OCI-LY1 (cell line): ENCODE measurements around the gene TARBP2.

Experiments used
- H2AFZ ChIP-seq: fragments of 200-600 bp; sonication (generic), shearing (Covaris generic); 2 replicates; pipeline ENCODE4 v1.6.0; 2014; ENCODE audit warnings: antibody characterized with exemption, mild to moderate bottlenecking, low read length
- H3F3A ChIP-seq: fragments of 200-600 bp; sonication (generic), shearing (Covaris generic); 2 replicates; pipeline ENCODE4 v1.6.0; 2014; ENCODE audit warnings: mild to moderate bottlenecking, antibody characterized with exemption, low read length, moderate library complexity; ENCODE audit not compliant: insufficient read depth
- H3K27ac ChIP-seq: fragments of 200-600 bp; sonication (generic); 2 replicates; pipeline ENCODE4 v1.5.1; 2014; ENCODE audit warnings: low read length, mixed run types, mild to moderate bottlenecking, low read depth; ENCODE audit not compliant: poor library complexity, severe bottlenecking
- H3K27me3 ChIP-seq: fragments of 200-600 bp; sonication (generic); 2 replicates; pipeline ENCODE4 v1.6.0; 2014; ENCODE audit warnings: antibody characterized with exemption, mild to moderate bottlenecking, low read length, moderate library complexity; ENCODE audit not compliant: insufficient read depth
- H3K36me3 ChIP-seq: fragments of 200-600 bp; sonication (generic); 2 replicates; pipeline ENCODE4 v1.6.1; 2014; ENCODE audit warnings: mild to moderate bottlenecking, antibody characterized with exemption, low read length, moderate library complexity, mixed read lengths; ENCODE audit not compliant: insufficient read depth
- H3K4me1 ChIP-seq: fragments of 200-600 bp; sonication (generic); 2 replicates; pipeline ENCODE4 v1.5.1; 2014; ENCODE audit warnings: mild to moderate bottlenecking, low read length, moderate library complexity; ENCODE audit not compliant: insufficient read depth, severe bottlenecking
- H3K4me2 ChIP-seq: fragments of 200-600 bp; sonication (generic), shearing (Covaris generic); 2 replicates; pipeline ENCODE4 v1.6.1; 2014; ENCODE audit warnings: low read length
- H3K4me3 ChIP-seq: fragments of 200-600 bp; sonication (generic); 2 replicates; pipeline ENCODE4 v1.5.1; 2014; ENCODE audit warnings: low read length, low read depth, mild to moderate bottlenecking, mixed read lengths; ENCODE audit not compliant: poor library complexity, severe bottlenecking
- H3K79me2 ChIP-seq: fragments of 200-600 bp; shearing (Covaris generic); 2 replicates; pipeline ENCODE4 v1.6.1; 2016; ENCODE audit warnings: mixed run types, low read length, mixed read lengths; ENCODE audit not compliant: insufficient read depth
- H3K9ac ChIP-seq: fragments of 200-600 bp; sonication (generic), shearing (Covaris generic); 2 replicates; pipeline ENCODE4 v1.6.1; 2014; ENCODE audit warnings: mild to moderate bottlenecking, low read length, mixed read lengths
- H3K9me2 ChIP-seq: fragments of 200-600 bp; sonication (generic), shearing (Covaris generic); 2 replicates; pipeline ENCODE4 v1.6.1; 2014; ENCODE audit warnings: low read depth, mild to moderate bottlenecking, low read length, mixed read lengths
- H3K9me3 ChIP-seq: fragments of 200-600 bp; shearing (Covaris generic); 2 replicates; pipeline ENCODE4 v1.6.1; 2014; ENCODE audit warnings: low read length, mixed read lengths
- H4K20me1 ChIP-seq: fragments of 200-600 bp; sonication (generic), shearing (Covaris generic); 2 replicates; pipeline ENCODE4 v1.6.0; 2016; ENCODE audit warnings: mild to moderate bottlenecking, low read length; ENCODE audit not compliant: insufficient read depth
- EZH2 ChIP-seq: fragments of 200-600 bp; sonication (generic), shearing (Covaris generic); IDR thresholded peaks from 2 replicates; pipeline ENCODE4 v1.8.0; 2017; ENCODE audit warnings: borderline replicate concordance, mixed run types, mild to moderate bottlenecking, antibody characterized with exemption, low read length, moderate library complexity, mixed read lengths
- TF ChIP-seq, protein P1 (sequence below): fragments of 200-600 bp; sonication (generic), shearing (Covaris generic); IDR thresholded peaks from 2 replicates; pipeline ENCODE4 v1.5.1; 2017; ENCODE audit warnings: mild to moderate bottlenecking, antibody characterized with exemption, low read length, moderate library complexity, mixed read lengths

TARBP2 gene

GRCh38 chr12:53515291-53515680 is 14.2 kb downstream of the TARBP2 start:
- no peaks in the 10 kb centered on the region for H3K9me2 ChIP-seq
- H4K20me1 ChIP-seq = no peaks in the 10 kb centered on the region
- no peaks in the 10 kb centered on the region for H3K9me3 ChIP-seq
- H3K27me3 ChIP-seq = no peaks in the 10 kb centered on the region
- no peak overlapping the region for H2AFZ ChIP-seq
- H3K4me1 ChIP-seq = no peaks in the 10 kb centered on the region
- H3K36me3 ChIP-seq = peaks cover 38% of the 10 kb centered on the region
- H3F3A ChIP-seq = no peaks in the 10 kb centered on the region
- TF ChIP-seq, protein P1, sequence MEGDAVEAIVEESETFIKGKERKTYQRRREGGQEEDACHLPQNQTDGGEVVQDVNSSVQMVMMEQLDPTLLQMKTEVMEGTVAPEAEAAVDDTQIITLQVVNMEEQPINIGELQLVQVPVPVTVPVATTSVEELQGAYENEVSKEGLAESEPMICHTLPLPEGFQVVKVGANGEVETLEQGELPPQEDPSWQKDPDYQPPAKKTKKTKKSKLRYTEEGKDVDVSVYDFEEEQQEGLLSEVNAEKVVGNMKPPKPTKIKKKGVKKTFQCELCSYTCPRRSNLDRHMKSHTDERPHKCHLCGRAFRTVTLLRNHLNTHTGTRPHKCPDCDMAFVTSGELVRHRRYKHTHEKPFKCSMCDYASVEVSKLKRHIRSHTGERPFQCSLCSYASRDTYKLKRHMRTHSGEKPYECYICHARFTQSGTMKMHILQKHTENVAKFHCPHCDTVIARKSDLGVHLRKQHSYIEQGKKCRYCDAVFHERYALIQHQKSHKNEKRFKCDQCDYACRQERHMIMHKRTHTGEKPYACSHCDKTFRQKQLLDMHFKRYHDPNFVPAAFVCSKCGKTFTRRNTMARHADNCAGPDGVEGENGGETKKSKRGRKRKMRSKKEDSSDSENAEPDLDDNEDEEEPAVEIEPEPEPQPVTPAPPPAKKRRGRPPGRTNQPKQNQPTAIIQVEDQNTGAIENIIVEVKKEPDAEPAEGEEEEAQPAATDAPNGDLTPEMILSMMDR = no peak
- no peak for TF ChIP-seq EZH2
- H3K4me2 ChIP-seq = no peak overlapping the region
- H3K4me3 ChIP-seq = no peak overlapping the region
- no peak overlapping the region for H3K27ac ChIP-seq
- H3K9ac ChIP-seq = no peak overlapping the region
- H3K79me2 ChIP-seq = no peaks in the 10 kb centered on the region

- TF ChIP-seq, protein P1 = no peak
- TF ChIP-seq EZH2 = no peak
- no peak overlapping the region for H3K4me2 ChIP-seq
- no peak overlapping the region for H3K9ac ChIP-seq
Measured at GRCh38 chr12:53516758-53517455, 15.8 kb downstream of the TARBP2 start.

DNA sequence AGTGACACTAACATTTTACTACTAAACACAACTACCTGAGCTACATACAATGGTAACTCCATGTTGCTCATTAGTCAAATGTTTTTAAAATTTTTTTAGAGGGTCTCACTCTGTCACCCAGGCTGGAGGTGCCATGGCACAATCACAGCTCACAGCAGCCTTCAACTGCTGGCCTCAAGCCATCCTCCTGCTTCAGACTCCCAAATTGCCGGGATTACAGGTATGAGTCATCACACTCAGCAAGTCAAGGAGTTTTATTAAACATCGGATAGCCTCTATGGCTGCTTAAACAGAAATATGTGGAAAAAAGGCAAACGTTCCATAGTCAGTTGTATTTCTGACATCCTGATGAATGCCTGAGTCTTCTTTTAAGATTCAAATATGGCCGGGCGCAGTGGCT is 17.3 kb downstream of the TARBP2 start:
- Histone ChIP-seq H3K4me3 (no peak overlapping the region), H3K9me3 (no peaks in the 10 kb centered on the region), H3K4me2 (no peak overlapping the region), H3K36me3 (peaks cover 56% of the 10 kb centered on the region), H3K9ac (no peak overlapping the region), H3K9me2 (no peaks in the 10 kb centered on the region), H3K27ac (no peak overlapping the region), H3F3A (no peaks in the 10 kb centered on the region), H3K79me2 (no peaks in the 10 kb centered on the region), H4K20me1 (no peaks in the 10 kb centered on the region), H3K4me1 (no peaks in the 10 kb centered on the region), H3K27me3 (no peaks in the 10 kb centered on the region), H2AFZ (no peak overlapping the region)
- TF ChIP-seq, protein P1 = no peak
- TF ChIP-seq EZH2 = no peak

More at GRCh38 chr12:53516758-53517455, 15.8 kb downstream of the TARBP2 start:
- H2AFZ ChIP-seq = no peak overlapping the region
- H3K9me2 ChIP-seq = no peaks in the 10 kb centered on the region
- no peak overlapping the region for H3K27ac ChIP-seq
- H3K79me2 ChIP-seq = no peaks in the 10 kb centered on the region
- H3K4me1 ChIP-seq = no peaks in the 10 kb centered on the region
- no peaks in the 10 kb centered on the region for H3K27me3 ChIP-seq
- H3K9me3 ChIP-seq = no peaks in the 10 kb centered on the region
- no peaks in the 10 kb centered on the region for H3F3A ChIP-seq
- peaks cover 44% of the 10 kb centered on the region for H3K36me3 ChIP-seq
- no peak overlapping the region for H3K4me3 ChIP-seq
- H4K20me1 ChIP-seq = no peaks in the 10 kb centered on the region
